HepG2 (cell line): ENCODE measurements around the gene SLCO3A1. TPM values are rescaled to one million over a fixed set of nuclear protein-coding genes. Genes with fewer than 3 reads are reported as not detected.

ENCODE experiments used
- ATAC-seq: fragments of 200-7000 bp; cut with Tn5 transposase; 3 replicates; pipeline ENCODE4 v1.9.1; 2020; ENCODE audit warnings: mild to moderate bottlenecking, moderate library complexity
- BruUV-seq: library from RNA; stranded (reverse); fragments of 400-500 nt; replicated peaks from 2 replicates; lab custom pipeline; 2021; lab: Mats Ljungman, UMichigan
- CTCF ChIA-PET: fragments of 300-600 bp; formaldehyde crosslinking; extraction: SDS; loops from one replicate; lab custom pipeline; 2021; ENCODE audit warnings: low total read pairs, inconsistent platforms, low intra/inter-chr PET ratio; lab: Yijun Ruan, JAX
- POLR2A ChIA-PET: fragments of 350-600 bp; sonication (Branson Sonifier 250); formaldehyde crosslinking; loops from one replicate; lab custom pipeline; 2020; ENCODE audit warnings: antibody characterized with exemption, inconsistent platforms; lab: Yijun Ruan, JAX
- DNase-seq: peaks from one replicate; pipeline ENCODE4 v3.0.0-alpha.2; 2015; ENCODE audit warnings: low spot score
- FAIRE-seq: peaks from 3 replicates; lab custom pipeline; 2011; peaks lifted over from hg19 to GRCh38; lab: Jason Lieb, UNC
- H2AFZ ChIP-seq: one replicate; pipeline ENCODE4 v1.6.1; 2011; ENCODE audit warnings: low read length, inconsistent platforms
- H3K27ac ChIP-seq: fragments of 300-600 bp; 3 replicates; pipeline ENCODE4 v1.8.0; 2011; ENCODE audit warnings: mixed run types, mild to moderate bottlenecking, mixed read lengths, low read length, inconsistent platforms; ENCODE audit not compliant: insufficient read depth; ENCODE audit errors: extremely low read length
- H3K27me3 ChIP-seq, 2 experiments: fragments of 200-600 bp in 1 of 2; 2 replicates in 1 of 2; 3 replicates in 1 of 2; pipeline versions ENCODE4 v1.6.0 to v1.8.0; 2011; ENCODE audit warnings: low read length in 2 of 2, mild to moderate bottlenecking in 2 of 2, moderate library complexity in 2 of 2, inconsistent platforms in 1 of 2; ENCODE audit not compliant: insufficient read depth in 2 of 2, control insufficient read depth in 1 of 2
- H3K36me3 ChIP-seq, 2 experiments: fragments of 200-600 bp in 1 of 2; replicated peaks in 1 of 2; 2 replicates in 1 of 2; 3 replicates in 1 of 2; pipeline versions ENCODE4 v1.5.1 to v1.8.0; 2011; ENCODE audit warnings: low read length in 2 of 2, inconsistent platforms in 1 of 2; ENCODE audit not compliant: insufficient read depth in 2 of 2, control insufficient read depth in 1 of 2
- H3K4me1 ChIP-seq: 2 replicates; pipeline ENCODE4 v1.5.1; 2012; ENCODE audit warnings: low read length, inconsistent platforms; ENCODE audit not compliant: insufficient read depth
- H3K4me2 ChIP-seq: 2 replicates; pipeline ENCODE4 v1.6.0; 2011; ENCODE audit warnings: low read depth, low read length, inconsistent platforms
- H3K4me3 ChIP-seq, 3 experiments: fragments of 200-600 bp in 1 of 3; sonication (generic), shearing (Covaris generic) in 1 of 3; replicated peaks in 1 of 3; 2 replicates each; pipeline ENCODE4 v1.5.1; 2011 to 2016; ENCODE audit warnings: low read length in 3 of 3, inconsistent platforms in 2 of 3, low read depth in 2 of 3, mild to moderate bottlenecking in 2 of 3, control low read depth in 1 of 3, mixed read lengths in 1 of 3; ENCODE audit not compliant: insufficient read depth in 1 of 3
- H3K79me2 ChIP-seq: one replicate; pipeline ENCODE4 v1.6.1; 2011; ENCODE audit warnings: low read length, inconsistent platforms; ENCODE audit not compliant: insufficient read depth
- H3K9ac ChIP-seq: 2 replicates; pipeline ENCODE4 v1.6.0; 2011; ENCODE audit warnings: mild to moderate bottlenecking, low read depth, low read length, inconsistent platforms; ENCODE audit not compliant: insufficient read depth
- H3K9me3 ChIP-seq: 2 replicates; pipeline ENCODE4 v1.5.1; 2012; ENCODE audit warnings: mild to moderate bottlenecking, low read length
- H4K20me1 ChIP-seq: 2 replicates; pipeline ENCODE4 v1.6.0; 2011; ENCODE audit warnings: inconsistent platforms, mild to moderate bottlenecking, low read length, moderate library complexity; ENCODE audit not compliant: insufficient read depth
- ATAD3A ChIP-seq: sonication (generic); formaldehyde crosslinking; IDR thresholded peaks from 2 replicates; pipeline ENCODE4 v1.4.0; 2020; ENCODE audit warnings: missing genetic modification reagents
- DMAP1 ChIP-seq: IDR thresholded peaks from 2 replicates; pipeline ENCODE4 v1.6.1; 2016
- HMGXB4 ChIP-seq, 2 experiments: sonication (generic) in 1 of 2; formaldehyde crosslinking in 1 of 2; IDR thresholded peaks; 2 replicates each; pipeline versions ENCODE4 v1.4.0 to v1.6.1; 2018 to 2020; ENCODE audit warnings: missing genetic modification reagents in 2 of 2, borderline replicate concordance in 1 of 2, low read depth in 1 of 2, mild to moderate bottlenecking in 1 of 2, missing biosample characterization in 1 of 2
- ZBTB8A ChIP-seq: sonication (generic); formaldehyde crosslinking; IDR thresholded peaks from 2 replicates; pipeline ENCODE4 v1.4.0; 2020; ENCODE audit warnings: mild to moderate bottlenecking, low read depth, missing genetic modification reagents, borderline replicate concordance
- ZNF670 ChIP-seq: sonication (generic); formaldehyde crosslinking; IDR thresholded peaks from 2 replicates; pipeline ENCODE4 v1.8.0; 2022; ENCODE audit warnings: mild to moderate bottlenecking, missing genetic modification reagents, borderline replicate concordance
- ZNF776 ChIP-seq: sonication (generic); formaldehyde crosslinking; IDR thresholded peaks from 2 replicates; pipeline ENCODE4 v1.4.0; 2020; ENCODE audit warnings: mild to moderate bottlenecking, missing genetic modification reagents
- WGBS: methylation state at CpG from one replicate; pipeline ENCODE4 v1.1.6; 2017; ENCODE audit warnings: low lambda C conversion rate; 5-methylcytosine and 5-hydroxymethylcytosine counted together
- in situ Hi-C: cut with HindIII; loops from 2 replicates; pipeline ENCODE4 v1.10.0; 2017; ENCODE audit warnings: low pct_unique_long_range_greater_than_20kb; ENCODE audit not compliant: extremely low pct_ligation_motif_present
- intact Hi-C: fragments of 100-400 bp; cut with micrococcal nuclease; formaldehyde crosslinking; loops from one replicate; pipeline ENCODE4 v1.10.0; 2022; ENCODE audit not compliant: unreplicated experiment
- polyA plus RNA-seq, 8 experiments: library from polyadenylated mRNA; depleted of rRNA in 3 of 8; stranded (reverse) in 7 of 8; unstranded in 1 of 8; fragments of >200 nt; fragmentation: Illumina TruSeq in 4 of 8; extraction: Trizol in 4 of 8; gene quantifications; 2 replicates each; pipeline versions ENCODE4 v1.2.1 to v1.2.3, GENCODE V29; 2011 to 2016; ENCODE audit warnings: low read depth in 4 of 8, missing spikeins in 1 of 8, mixed read lengths in 1 of 8; ENCODE audit not compliant: insufficient read depth in 1 of 8
- total RNA-seq, 5 experiments: library from RNA; depleted of rRNA; stranded (reverse); fragments of >200 nt; fragmentation: Illumina TruSeq; extraction: Trizol; gene quantifications; 2 replicates each; pipeline ENCODE4 v1.2.3, GENCODE V29; 2016; ENCODE audit warnings: low read depth in 1 of 5

SLCO3A1 gene
- total and polyA plus RNA-seq, 2 of the 13 experiments (the other 11 are each of a cell fraction or from before 2014, with no cell fraction given) = 0.02 TPM; not detected in 1

GRCh38 chr15:92141607-92142006 is 288.1 kb downstream of the SLCO3A1 start:
- Histone ChIP-seq H3K27ac (no peak overlapping the region), H2AFZ (no peak overlapping the region), H3K79me2 (no peaks in the 10 kb centered on the region), H4K20me1 (no peaks in the 10 kb centered on the region), H3K4me1 (no peaks in the 10 kb centered on the region), H3K9ac (no peak overlapping the region), H3K9me3 (no peaks in the 10 kb centered on the region), H3K4me3 (no peak overlapping the region), H3K27me3 (peaks cover 0 to 4% of the 10 kb centered on the region in 2 experiments; a peak in 1 of 5 replicates), H3K36me3 (no peaks in the 10 kb centered on the region), H3K4me2 (no peak overlapping the region)
- WGBS = 3% methylated on average over 3 of the region's 3 CpGs
- no peak for DNase-seq
- ATAC-seq = no peak
- in situ Hi-C loops = no loop called here
- TF ChIP-seq DMAP1 (CRISPR knock-in tag) (no peak), ZNF670 (CRISPR knock-in tag) (no peak), HMGXB4 (CRISPR knock-in tag; IDR thresholded peaks at IDR 0.05; ENCODE audit: borderline replicate concordance in 1 of 2, low read depth in 1 of 2) (no peak), ZNF776 (CRISPR knock-in tag) (no peak), ATAD3A (CRISPR knock-in tag) (no peak), ZBTB8A (CRISPR knock-in tag) (no peak)
- no TSS peak for BruUV-seq
- intact Hi-C loops = no loop called here
- ChIA-PET POLR2A (no interaction called here), CTCF (no interaction called here)
- no peak for FAIRE-seq
